SK-N-SH treated with all-trans-retinoic acid at 6 μM for 48 hours (cell line): ENCODE measurements around the gene PGAM5.

ENCODE experiments used
- ARNTL ChIP-seq: fragments of 450-650 bp; formaldehyde crosslinking; IDR thresholded peaks from 2 replicates; pipeline ENCODE4 v1.5.0; 2020; ENCODE audit warnings: low read depth, mild to moderate bottlenecking, moderate library complexity, borderline replicate concordance
- ESRRG ChIP-seq: fragments of 250-450 bp; sonication (Bioruptor Pico); IDR thresholded peaks from 2 replicates; pipeline ENCODE4 v1.6.1; 2021; ENCODE audit warnings: mild to moderate bottlenecking
- PPARA ChIP-seq: fragments of 250-450 bp; sonication (Bioruptor Pico); IDR thresholded peaks from 2 replicates; pipeline ENCODE4 v1.5.0; 2020; ENCODE audit warnings: mild to moderate bottlenecking, borderline replicate concordance
- ZFP3 ChIP-seq: fragments of 250-450 bp; sonication (Bioruptor Pico); IDR thresholded peaks from 2 replicates; pipeline ENCODE4 v1.5.0; 2020; ENCODE audit warnings: mild to moderate bottlenecking, moderate library complexity

GRCh38 chr12:132719954-132720324, 9.3 kb downstream of the PGAM5 start:
- no peak for TF ChIP-seq ZFP3 (CRISPR knock-in tag)
- no peak for TF ChIP-seq ESRRG (CRISPR knock-in tag)
- no peak for TF ChIP-seq ARNTL (CRISPR knock-in tag)
- TF ChIP-seq PPARA: no peak
